ENCODE results near the gene CHD9. TPM values are rescaled to one million over a fixed set of nuclear protein-coding genes. Genes with fewer than 3 reads are reported as not detected.
"Not testable (repeated sequence)": the region's sequence is repeated elsewhere in the genome, so short reads cannot be mapped to it uniquely, and the experiment has no call there.

The CHD9 gene
- polyA plus RNA-seq (ENCODE audit: insufficient read length in 12 of 12): 10 to 100 TPM in 11 of 12 donors, not detected in 1; 41.5 to 64.5 (median 53.7) TPM
- long read RNA-seq, donor 1, partial matches to known transcripts: 0 of 4 reads
- long read RNA-seq, donor 1, other reads (novel, unspliced or antisense): 0 of 4 reads
- long read RNA-seq, donor 2, partial matches to known transcripts: 23 of 26 reads
- long read RNA-seq, donor 2, other reads (novel, unspliced or antisense): 0 of 26 reads
- long read RNA-seq, donor 3, partial matches to known transcripts: 6 of 7 reads
- long read RNA-seq, donor 3, other reads (novel, unspliced or antisense): 0 of 7 reads
- long read RNA-seq, donor 4, partial matches to known transcripts: 0 of 2 reads
- long read RNA-seq, donor 4, other reads (novel, unspliced or antisense): 0 of 2 reads
- long read RNA-seq, donor 5, partial matches to known transcripts: 0 of 2 reads
- long read RNA-seq, donor 5, other reads (novel, unspliced or antisense): 0 of 2 reads
- long read RNA-seq, donor 6, partial matches to known transcripts: 0 of 1 reads
- long read RNA-seq, donor 6, other reads (novel, unspliced or antisense): 0 of 1 reads
- long read RNA-seq, donor 7, partial matches to known transcripts: 0 of 1 reads
- long read RNA-seq, donor 7, other reads (novel, unspliced or antisense): 0 of 1 reads
- long read RNA-seq, donor 8, partial matches to known transcripts: 0 of 2 reads
- long read RNA-seq, donor 8, other reads (novel, unspliced or antisense): 0 of 2 reads
- long read RNA-seq, donor 9, partial matches to known transcripts: 0 of 1 reads
- long read RNA-seq, donor 9, other reads (novel, unspliced or antisense): 0 of 1 reads
- long read RNA-seq, donor 10, partial matches to known transcripts: 0 of 2 reads
- long read RNA-seq, donor 10, other reads (novel, unspliced or antisense): 0 of 2 reads
- long read RNA-seq, donor 11, partial matches to known transcripts: 19 of 23 reads
- long read RNA-seq, donor 11, other reads (novel, unspliced or antisense): 0 of 23 reads

GRCh38 chr16:53054670-53055485, at the start of gene CHD9:
CHD9 (plus strand) TSS chr16:53054991; CDS start chr16:53156090, 101,099 bp downstream.
- DNase-seq: peak; percentile 93

GRCh38 chr16:53007095-53007494, 47.7 kb upstream of the CHD9 start:
- DNase-seq: no peak

- DNase-seq: no peak
These were observed 40.5 kb upstream of the CHD9 start for GRCh38 chr16:53014287-53014686.

- no peak for DNase-seq
These were observed 35.9 kb upstream of the CHD9 start for GRCh38 chr16:53018834-53019416.

- peak; percentile 62 for DNase-seq
These were observed 32.4 kb upstream of the CHD9 start for GRCh38 chr16:53022374-53022773.

- no peak for DNase-seq
These were observed 30.7 kb upstream of the CHD9 start for GRCh38 chr16:53024045-53024444.

GRCh38 chr16:53029971-53030370, 24.8 kb upstream of the CHD9 start:
- DNase-seq: no peak

- DNase-seq: no peak
These were observed 23.4 kb upstream of the CHD9 start for GRCh38 chr16:53031323-53031942.

- DNase-seq: no peak
These were observed 20.5 kb upstream of the CHD9 start for GRCh38 chr16:53034306-53034705.

GRCh38 chr16:53035176-53035942, 19.4 kb upstream of the CHD9 start:
- no peak for DNase-seq

- DNase-seq: no peak
These were observed 18.7 kb upstream of the CHD9 start for GRCh38 chr16:53036066-53036465.

- not testable (repeated sequence) for DNase-seq
These were observed 18.1 kb upstream of the CHD9 start for GRCh38 chr16:53036711-53037110.

- DNase-seq: no peak
These were observed 14.0 kb upstream of the CHD9 start for GRCh38 chr16:53040788-53041187.

GRCh38 chr16:53041320-53042051, 13.3 kb upstream of the CHD9 start:
- peak; percentile 95 for DNase-seq

- no peak for DNase-seq
These were observed 12.5 kb upstream of the CHD9 start for GRCh38 chr16:53042235-53042701.

- DNase-seq: peak; percentile 73
These were observed 11.4 kb upstream of the CHD9 start for GRCh38 chr16:53043428-53043831.

GRCh38 chr16:53043986-53044601, 10.7 kb upstream of the CHD9 start:
- no peak for DNase-seq

Data from muscle of arm (tissue), 14 donors.